NCI-H345 treated with DMSO at 0.1 percent for 48 hours (cell line): ENCODE results near the gene FAM9C.
"Not testable (repeated sequence)": the region's sequence is repeated elsewhere in the genome, so short reads cannot be mapped to it uniquely, and the experiment has no call there.

Experiments used
- DNase-seq: peaks from one replicate; lab custom pipeline; 2025; ENCODE audit not compliant: unreplicated experiment; lab: John Stamatoyannopoulos, UW

FAM9C gene

DNA sequence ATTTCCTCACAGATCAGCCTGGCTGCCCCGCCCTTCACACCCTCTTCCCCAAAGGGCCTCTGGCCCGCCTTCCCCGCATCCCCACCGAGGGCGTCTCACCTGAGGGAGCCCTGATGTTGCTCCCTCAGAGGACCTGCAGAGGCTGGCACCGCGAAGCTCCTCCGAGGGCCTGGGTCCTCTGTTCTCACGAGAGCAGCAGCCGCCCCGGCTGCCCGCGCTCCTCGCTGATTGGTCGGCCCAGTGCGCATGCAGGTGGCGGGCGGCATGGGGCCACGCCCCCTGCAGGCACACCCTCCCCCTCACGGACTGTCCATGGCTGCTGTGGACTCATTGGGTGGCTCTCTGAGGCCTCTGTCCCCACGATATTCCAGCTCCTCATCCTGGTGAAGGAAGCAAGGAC lies at the start of gene FAM9C:
TSS of gene FAM9C (minus strand) at position 180 of the 400 bp plus-strand sequence. CDS start 831 bp downstream, outside the sequence.
- DNase-seq = no peak

DNA sequence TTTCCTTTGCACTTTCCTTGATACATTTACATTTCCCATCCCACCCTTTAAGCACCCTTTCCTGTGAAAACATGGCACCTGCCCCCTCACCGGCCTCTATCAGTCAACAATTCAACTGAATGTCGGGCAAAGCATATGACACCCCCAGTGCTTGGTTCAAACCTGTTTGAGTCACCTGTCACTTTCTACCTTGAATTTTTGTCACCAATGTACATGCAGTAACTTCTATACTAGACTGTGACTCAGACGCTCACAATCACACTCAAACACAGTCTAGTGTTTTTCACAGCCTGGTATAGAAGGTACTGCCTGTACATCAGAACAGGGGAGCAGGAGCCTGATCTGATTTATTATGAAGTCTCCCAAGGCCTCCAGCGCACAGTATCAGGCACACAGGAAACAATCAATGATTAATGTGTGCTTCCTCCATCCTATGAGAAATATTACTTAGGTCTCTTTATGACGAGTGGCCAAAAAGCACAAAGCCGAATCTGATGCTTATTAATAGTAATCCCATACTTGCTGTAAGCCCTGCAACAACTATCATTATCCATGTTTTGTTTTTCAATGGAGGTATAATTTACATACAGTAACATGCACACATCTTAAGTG lies 49.2 kb upstream of the FAM9C start:
- no peak for DNase-seq

DNA sequence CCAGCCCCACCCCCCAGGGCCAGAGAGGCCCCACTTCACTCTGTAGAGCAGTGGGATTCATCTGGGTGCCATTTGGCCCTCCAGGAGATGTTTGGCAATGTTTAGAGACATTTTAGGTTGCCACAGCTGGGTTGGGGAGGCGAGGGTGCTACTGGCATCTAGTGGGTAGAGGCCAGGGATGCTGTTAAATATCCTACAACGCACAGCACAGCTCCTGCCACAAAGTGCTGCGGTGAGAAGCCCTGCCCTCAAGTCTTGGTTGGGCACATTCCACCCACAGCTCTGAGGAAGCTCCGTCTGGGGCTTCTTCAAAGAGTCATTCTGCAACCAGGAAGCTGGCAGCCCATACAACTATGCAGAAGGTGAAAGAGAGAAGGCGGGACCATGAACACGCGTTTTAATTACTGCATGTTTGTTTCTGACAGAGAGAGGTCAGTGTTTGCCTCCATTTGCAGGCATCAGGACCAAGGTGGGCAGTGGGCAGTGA lies 48.1 kb upstream of the FAM9C start:
- no peak for DNase-seq

DNA sequence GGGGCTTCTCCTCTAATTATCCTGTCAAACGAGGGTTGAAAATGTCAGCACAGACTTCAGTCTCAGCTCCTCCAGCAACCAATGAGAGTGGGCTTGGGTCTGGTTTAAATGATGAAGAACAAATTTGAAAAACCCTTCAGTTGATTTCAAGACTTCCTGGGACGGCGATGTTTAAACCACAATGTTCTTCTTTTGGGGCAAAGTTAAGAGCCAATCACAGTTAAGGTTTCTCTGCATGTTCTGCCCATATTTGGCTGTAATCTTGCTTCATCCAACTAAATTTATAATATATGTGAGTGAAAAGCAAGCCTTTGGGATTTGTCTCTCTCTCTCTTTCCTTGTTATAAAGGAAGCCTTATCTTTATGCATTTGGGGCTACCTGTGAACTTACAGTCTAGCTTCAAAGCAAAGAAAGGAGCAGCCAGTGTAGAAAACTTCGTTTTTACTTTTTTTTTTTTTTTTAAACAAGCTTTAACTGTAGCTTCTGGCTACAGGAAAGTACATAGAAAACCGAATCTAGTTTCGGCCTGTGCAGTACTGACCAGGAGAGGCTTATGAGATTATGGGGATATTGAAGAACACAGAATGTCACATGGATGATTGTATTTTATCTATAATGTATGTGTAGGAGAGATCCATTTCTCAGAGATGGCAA lies 46.8 kb upstream of the FAM9C start:
- DNase-seq = no peak

- DNase-seq = no peak
Observed at GRCh38 chrX:13090339-13091110, 46.1 kb upstream of the FAM9C start.

DNA sequence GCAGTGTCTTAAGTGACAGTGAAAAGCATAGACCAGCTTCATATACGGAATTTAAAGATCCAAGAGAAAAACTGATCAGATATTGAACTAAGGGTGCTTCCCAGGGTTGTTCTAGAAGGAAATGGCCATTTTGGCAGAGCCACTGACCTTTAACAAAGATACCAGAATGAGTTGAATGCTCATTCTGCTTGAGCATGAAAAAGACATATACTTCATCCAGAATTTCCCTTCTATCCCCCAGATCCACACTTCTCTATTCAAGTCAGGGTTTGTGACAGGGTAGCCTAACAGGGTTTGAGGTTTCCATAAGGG lies 45.6 kb upstream of the FAM9C start:
- no peak for DNase-seq

GRCh38 chrX:13088156-13088487 lies 43.7 kb upstream of the FAM9C start:
- DNase-seq = no peak

DNA sequence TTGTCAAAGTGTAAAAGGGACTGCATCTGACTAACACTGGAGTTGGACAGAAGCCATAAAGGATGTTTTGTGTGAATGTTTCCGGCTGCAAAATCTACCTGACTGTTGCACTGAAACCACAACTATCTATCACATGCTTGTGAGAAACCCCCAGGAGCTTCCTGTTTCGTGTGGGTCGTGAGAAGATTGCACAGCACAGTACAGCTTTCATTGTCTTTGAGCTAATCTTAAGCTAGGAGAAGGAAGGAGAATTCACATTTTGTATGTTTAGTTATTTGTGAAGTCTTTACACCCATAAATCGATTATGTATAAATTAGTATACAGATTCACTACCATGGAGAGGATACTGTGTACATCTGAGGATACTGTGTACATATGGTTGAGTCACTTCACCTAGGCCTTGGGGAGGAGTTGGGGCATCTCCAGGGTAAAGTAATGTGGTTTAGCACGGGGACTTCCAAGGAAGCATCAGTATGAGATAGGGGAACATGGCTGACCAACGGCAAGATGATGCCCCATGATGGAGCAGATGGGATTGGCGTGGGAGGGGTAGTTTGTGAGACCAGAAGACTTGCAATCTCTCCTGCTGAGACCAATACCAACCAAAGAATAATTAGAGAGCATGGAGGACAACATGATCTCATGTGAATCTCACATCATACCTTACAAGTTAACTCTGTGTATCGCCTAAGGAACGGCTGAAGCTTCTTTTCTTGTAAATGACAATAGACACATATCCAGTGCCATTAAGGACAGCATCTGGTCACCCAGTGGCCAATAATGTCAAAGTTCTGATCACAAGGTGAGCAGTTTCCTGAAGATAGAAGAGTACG lies 43.1 kb upstream of the FAM9C start:
- DNase-seq = no peak

DNA sequence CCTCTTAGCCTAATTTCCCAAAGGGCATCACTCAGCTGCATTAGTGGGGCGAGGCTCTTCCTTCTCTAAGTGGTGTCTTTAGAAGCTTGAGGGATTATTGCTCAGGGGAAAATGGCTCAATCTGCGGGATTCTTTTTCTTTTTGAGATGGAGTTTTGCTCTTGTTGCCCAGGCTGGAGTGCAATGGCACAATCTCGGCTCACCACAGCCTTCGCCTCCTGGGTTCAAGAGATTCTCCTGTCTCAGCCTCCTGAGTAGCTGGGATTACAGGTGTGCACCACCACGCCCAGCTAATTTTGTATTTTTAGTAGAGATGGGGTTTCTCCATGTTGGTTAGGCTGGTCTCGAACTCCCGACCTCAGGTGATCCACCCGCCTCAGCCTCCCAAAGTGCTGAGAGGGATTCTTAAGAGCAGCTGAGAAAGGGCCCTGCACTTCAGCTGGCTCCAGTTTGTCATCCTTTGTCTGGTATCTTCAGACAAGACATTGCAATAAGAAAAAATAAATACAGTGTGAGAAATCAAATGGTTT lies 42.4 kb upstream of the FAM9C start:
- not testable (repeated sequence) for DNase-seq

DNA sequence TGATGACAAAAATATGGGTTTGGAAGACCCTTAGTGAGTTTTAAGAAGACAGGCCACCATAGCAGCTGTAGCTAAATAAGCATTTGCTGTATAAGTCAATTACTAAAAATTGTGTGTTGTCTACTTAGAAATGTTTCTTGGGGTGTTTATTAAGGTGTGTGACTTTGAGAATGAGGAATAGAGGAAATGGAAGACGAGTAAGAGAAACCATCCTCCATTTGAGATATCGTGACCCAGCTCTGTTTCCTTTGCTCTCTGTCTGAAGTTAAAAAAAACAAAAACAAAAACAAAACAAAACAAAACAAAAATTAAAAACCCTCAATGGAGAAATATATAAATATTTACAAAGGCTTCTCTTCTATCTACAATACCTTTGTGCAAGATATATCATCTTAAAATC lies 41.7 kb upstream of the FAM9C start:
- DNase-seq = no peak

DNA sequence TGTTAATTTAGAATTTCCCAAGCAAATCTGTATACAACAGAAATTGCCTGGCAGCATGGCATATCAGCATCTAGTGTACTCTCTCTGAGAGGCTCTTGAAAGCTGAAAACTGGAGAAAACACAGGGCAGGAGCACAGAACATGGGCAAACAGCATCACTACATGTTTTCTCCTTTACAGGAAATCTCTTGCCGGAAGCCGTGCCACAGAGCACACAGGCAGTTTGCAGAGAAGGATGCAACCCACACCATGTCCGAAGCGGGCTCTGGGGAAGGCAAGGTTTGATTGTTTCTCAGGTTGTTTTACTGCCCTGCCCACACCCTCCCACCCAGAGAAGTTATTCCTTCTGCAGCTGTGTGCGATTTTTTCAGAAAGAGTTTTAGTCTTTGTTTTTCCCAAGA lies 41.1 kb upstream of the FAM9C start:
- no peak for DNase-seq

DNA sequence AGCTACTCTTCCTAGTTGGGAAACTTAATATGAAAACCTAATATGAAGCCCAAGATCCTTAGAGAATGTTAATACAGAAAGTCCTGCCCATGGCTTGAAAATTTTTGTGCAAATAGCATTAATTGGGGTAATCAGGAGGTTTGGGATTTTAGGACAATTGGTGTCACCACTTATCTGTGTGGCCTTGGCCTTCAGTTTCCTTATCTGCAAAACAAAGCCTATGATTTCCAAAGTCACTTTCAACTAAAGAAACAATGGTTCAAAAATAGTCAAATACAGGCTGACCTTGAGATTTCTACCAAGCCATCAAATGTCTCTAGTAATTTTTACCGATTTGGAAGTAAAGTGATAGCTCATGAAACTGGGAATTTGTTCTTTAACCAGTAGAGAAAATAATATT lies 40.2 kb upstream of the FAM9C start:
- DNase-seq = no peak

- DNase-seq = not testable (repeated sequence)
Observed at GRCh38 chrX:13083755-13084326, 39.4 kb upstream of the FAM9C start.

- DNase-seq = no peak
Observed at GRCh38 chrX:13082206-13083065, 38.0 kb upstream of the FAM9C start.

GRCh38 chrX:13081395-13082205 lies 37.2 kb upstream of the FAM9C start:
- DNase-seq = no peak

GRCh38 chrX:13080128-13080795 lies 35.8 kb upstream of the FAM9C start:
- no peak for DNase-seq

DNA sequence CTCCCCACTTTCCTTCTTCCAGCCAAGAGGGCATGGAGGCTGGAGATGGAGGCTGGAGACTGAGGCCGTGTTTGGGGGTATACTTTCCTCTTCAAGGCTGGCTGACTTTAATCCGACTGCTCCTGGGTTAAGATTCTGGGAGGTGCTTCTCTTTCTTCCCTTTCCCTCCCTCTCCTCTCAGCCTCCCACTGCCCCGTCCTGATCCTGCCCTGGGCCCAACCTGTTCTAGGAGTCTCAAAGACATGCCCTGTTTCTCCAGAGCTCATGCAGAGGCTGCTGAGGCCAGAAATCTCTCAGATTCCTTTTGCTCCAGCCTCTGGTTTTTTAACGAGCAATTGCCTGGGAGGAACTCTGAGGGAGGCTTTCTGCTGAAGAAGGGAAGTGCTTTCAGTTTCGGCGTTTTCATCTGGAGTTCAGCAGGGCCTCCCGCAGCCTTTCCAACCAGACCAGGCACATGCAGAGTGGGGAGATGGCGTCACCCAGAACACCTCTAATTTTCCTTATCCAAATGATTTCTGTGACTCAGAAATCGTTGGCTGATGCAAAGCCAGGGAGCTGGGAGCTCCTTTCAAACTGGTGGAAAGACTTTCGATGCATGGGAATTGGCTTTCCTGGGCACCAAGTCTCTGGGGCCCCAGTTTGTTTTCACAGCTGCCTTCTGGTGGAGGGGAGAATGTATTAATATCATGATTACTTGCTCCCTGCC lies 34.5 kb upstream of the FAM9C start:
- no peak for DNase-seq

GRCh38 chrX:13077168-13077567 lies 32.7 kb upstream of the FAM9C start:
- DNase-seq = no peak
